GM12878 (cell line): ENCODE measurements around the gene OTOG. TPM values are rescaled to one million over a fixed set of nuclear protein-coding genes. Genes with fewer than 3 reads are reported as not detected.

Experiments used
- ATAC-seq: fragments of 200-7000 bp; cut with Tn5 transposase; 3 replicates; pipeline ENCODE4 v1.9.1; 2020; ENCODE audit warnings: mild to moderate bottlenecking, moderate library complexity
- BruUV-seq: library from RNA; stranded (reverse); fragments of 400-500 nt; replicated peaks from 2 replicates; lab custom pipeline; 2021; lab: Mats Ljungman, UMichigan
- CTCF ChIA-PET: fragments of 300-600 bp; sonication (Branson Sonifier 250); formaldehyde crosslinking; extraction: SDS; loops from one replicate; lab custom pipeline; 2021; ENCODE audit warnings: inconsistent platforms; lab: Yijun Ruan, JAX
- POLR2A ChIA-PET: fragments of 350-600 bp; formaldehyde crosslinking; extraction: SDS; loops from one replicate; lab custom pipeline; 2021; ENCODE audit warnings: inconsistent platforms; lab: Charles Lee
- RAD21 ChIA-PET: fragments of 300-600 bp; sonication (Branson Sonifier 250); formaldehyde crosslinking; loops from one replicate; lab custom pipeline; 2023; ENCODE audit warnings: antibody characterized with exemption; ENCODE audit not compliant: unreplicated experiment; lab: Charles Lee
- SMC1A ChIA-PET: fragments of 300-600 bp; sonication (Branson Sonifier 250); formaldehyde crosslinking; loops from one replicate; lab custom pipeline; 2023; ENCODE audit not compliant: unreplicated experiment, uncharacterized antibody; lab: Charles Lee
- DNase-seq: peaks from one replicate; pipeline ENCODE4 v3.0.0-alpha.2; 2011; ENCODE audit warnings: low read depth, low spot score
- FAIRE-seq: peaks from 3 replicates; lab custom pipeline; 2011; peaks lifted over from hg19 to GRCh38; lab: Jason Lieb, UNC
- H2AFZ ChIP-seq: 2 replicates; pipeline ENCODE4 v1.6.0; 2011; ENCODE audit warnings: low read depth, low read length, control low read depth; ENCODE audit not compliant: control insufficient read depth
- H3K27ac ChIP-seq: 2 replicates; pipeline ENCODE4 v1.5.1; 2011; ENCODE audit warnings: control low read depth; ENCODE audit not compliant: control insufficient read depth, insufficient read depth
- H3K27me3 ChIP-seq, 2 experiments: replicated peaks in 1 of 2; 2 replicates each; pipeline versions ENCODE4 v1.6.0 to v1.6.1; 2011; ENCODE audit warnings: low read length in 1 of 2; ENCODE audit not compliant: control insufficient read depth in 2 of 2, insufficient read depth in 2 of 2
- H3K36me3 ChIP-seq, 2 experiments: 2 replicates each; pipeline ENCODE4 v1.5.1; 2011; ENCODE audit warnings: low read length in 1 of 2; ENCODE audit not compliant: control insufficient read depth in 2 of 2, insufficient read depth in 2 of 2
- H3K4me1 ChIP-seq: 2 replicates; pipeline ENCODE4 v1.6.1; 2011; ENCODE audit warnings: mild to moderate bottlenecking, low read length, moderate library complexity, mixed read lengths; ENCODE audit not compliant: control insufficient read depth, insufficient read depth
- H3K4me2 ChIP-seq: 2 replicates; pipeline ENCODE4 v1.6.0; 2011; ENCODE audit warnings: control low read depth; ENCODE audit not compliant: control insufficient read depth, insufficient read depth
- H3K4me3 ChIP-seq: fragments of 200-600 bp; sonication (generic); 2 replicates; pipeline ENCODE4 v1.5.1; 2016
- H3K79me2 ChIP-seq: 2 replicates; pipeline ENCODE4 v1.6.0; 2011; ENCODE audit warnings: low read length; ENCODE audit not compliant: control insufficient read depth, insufficient read depth
- H3K9ac ChIP-seq: 2 replicates; pipeline ENCODE4 v1.8.0; 2011; ENCODE audit warnings: low read length, control low read depth, mixed read lengths; ENCODE audit not compliant: control insufficient read depth, insufficient read depth
- H3K9me3 ChIP-seq: replicated peaks from 3 replicates; pipeline ENCODE4 v1.5.1; 2011; ENCODE audit warnings: mild to moderate bottlenecking, low read length; ENCODE audit not compliant: control insufficient read depth, insufficient read depth
- H4K20me1 ChIP-seq: 2 replicates; pipeline ENCODE4 v1.6.0; 2011; ENCODE audit not compliant: control insufficient read depth, insufficient read depth
- ASH2L ChIP-seq: fragments of 300-600, 200-600 bp; sonication (generic); IDR thresholded peaks from 2 replicates; pipeline ENCODE4 v1.6.1; 2017; ENCODE audit warnings: low read depth, mild to moderate bottlenecking, borderline replicate concordance
- ATF7 ChIP-seq: fragments of 450-650 bp; IDR thresholded peaks from 2 replicates; pipeline ENCODE4 v1.6.1; 2016; ENCODE audit warnings: low read depth, mild to moderate bottlenecking
- BACH1 ChIP-seq: fragments of 450-650 bp; IDR thresholded peaks from 2 replicates; pipeline ENCODE4 v1.6.1; 2017; ENCODE audit warnings: mild to moderate bottlenecking, borderline replicate concordance
- GABPA ChIP-seq: IDR thresholded peaks from 2 replicates; pipeline ENCODE4 v1.6.1; 2014; ENCODE audit warnings: antibody characterized with exemption, low read depth, mild to moderate bottlenecking, inconsistent platforms
- IKZF1 ChIP-seq: fragments of 450-650 bp; conservative IDR thresholded peaks from 2 replicates; pipeline ENCODE4 v1.6.1; 2017; ENCODE audit warnings: antibody characterized with exemption, mild to moderate bottlenecking
- RUNX3 ChIP-seq: IDR thresholded peaks from 2 replicates; pipeline ENCODE4 v1.6.1; 2012; ENCODE audit warnings: low read length, inconsistent platforms
- SIN3A ChIP-seq: IDR thresholded peaks from 2 replicates; pipeline ENCODE4 v1.6.1; 2012; ENCODE audit warnings: low read depth, low read length, improper control_type of control experiment
- SMARCA5 ChIP-seq: fragments of 450-650 bp; IDR thresholded peaks from 2 replicates; pipeline ENCODE4 v1.6.1; 2017; ENCODE audit warnings: mild to moderate bottlenecking
- SUPT20H ChIP-seq: IDR thresholded peaks from 2 replicates; pipeline ENCODE4 v1.6.1; 2011; ENCODE audit warnings: low read depth, mild to moderate bottlenecking, low read length, moderate library complexity, borderline replicate concordance; ENCODE audit not compliant: control insufficient read depth
- YBX1 ChIP-seq: fragments of 450-650 bp; IDR thresholded peaks from 2 replicates; pipeline ENCODE4 v1.6.1; 2016; ENCODE audit warnings: antibody characterized with exemption
- ZNF217 ChIP-seq: fragments of 450-650 bp; IDR thresholded peaks from 2 replicates; pipeline ENCODE4 v1.6.1; 2017; ENCODE audit warnings: antibody characterized with exemption, mild to moderate bottlenecking
- ZNF274 ChIP-seq: IDR thresholded peaks from one replicate; pipeline ENCODE4 v1.8.0; 2011; ENCODE audit not compliant: insufficient read length, insufficient read depth
- ZNF622 ChIP-seq: fragments of 450-650 bp; IDR thresholded peaks from 2 replicates; pipeline ENCODE4 v1.6.1; 2017; ENCODE audit warnings: mild to moderate bottlenecking, inconsistent platforms
- WGBS: methylation state at CpG from one replicate; pipeline ENCODE4 v1.1.6; 2016; ENCODE audit warnings: low lambda C conversion rate; ENCODE audit not compliant: insufficient replicate concordance, insufficient coverage; ENCODE audit errors: missing lambda C conversion rate; 5-methylcytosine and 5-hydroxymethylcytosine counted together
- in situ Hi-C: fragments of 300-500 bp; cut with MboI; formaldehyde crosslinking; loops from 9 replicates; pipeline ENCODE4 v1.14.3; 2018; ENCODE audit warnings: mixed read lengths
- intact Hi-C: fragments of 100-400 bp; cut with micrococcal nuclease; formaldehyde crosslinking; loops from one replicate; pipeline ENCODE4 v1.14.2; 2022; ENCODE audit not compliant: unreplicated experiment
- polyA plus RNA-seq, 11 experiments: library from polyadenylated mRNA; depleted of rRNA in 4 of 11; unstranded in 6 of 11; stranded (reverse) in 5 of 11; fragments of >200 nt; fragmentation: Nextera tagmentation in 4 of 11; fragmentation: Illumina TruSeq in 1 of 11; extraction: Ambion mirVana in 4 of 11; extraction: Trizol in 1 of 11; gene quantifications; 1 replicate in 1 of 11; 2 replicates in 10 of 11; pipeline versions ENCODE4 v1.2.1 to v1.2.3, GENCODE V29; 2011 to 2016; ENCODE audit warnings: inconsistent platforms in 2 of 11, missing spikeins in 2 of 11, low read depth in 1 of 11
- total RNA-seq, 4 experiments: library from RNA; depleted of rRNA in 3 of 4; stranded (reverse); fragments of >200 nt in 3 of 4; fragmentation: Illumina TruSeq in 1 of 4; extraction: Trizol in 1 of 4; gene quantifications; 2 replicates each; pipeline versions ENCODE4 v1.2.1 to v1.2.3, GENCODE V29; 2013 to 2021
- TF ChIP-seq, protein P1 (sequence below): fragments of 450-650 bp; formaldehyde crosslinking; IDR thresholded peaks from 2 replicates; pipeline ENCODE4 v1.4.0; 2022; ENCODE audit warnings: mild to moderate bottlenecking, moderate library complexity
- TF ChIP-seq, protein P2 (sequence below): fragments of 450-650 bp; IDR thresholded peaks from 2 replicates; pipeline ENCODE4 v1.6.1; 2016; ENCODE audit warnings: mild to moderate bottlenecking

Gene OTOG
- total and polyA plus RNA-seq, 10 of the 15 experiments (the other 5 are each of a cell fraction or from before 2014, with no cell fraction given) = not detected

DNA sequence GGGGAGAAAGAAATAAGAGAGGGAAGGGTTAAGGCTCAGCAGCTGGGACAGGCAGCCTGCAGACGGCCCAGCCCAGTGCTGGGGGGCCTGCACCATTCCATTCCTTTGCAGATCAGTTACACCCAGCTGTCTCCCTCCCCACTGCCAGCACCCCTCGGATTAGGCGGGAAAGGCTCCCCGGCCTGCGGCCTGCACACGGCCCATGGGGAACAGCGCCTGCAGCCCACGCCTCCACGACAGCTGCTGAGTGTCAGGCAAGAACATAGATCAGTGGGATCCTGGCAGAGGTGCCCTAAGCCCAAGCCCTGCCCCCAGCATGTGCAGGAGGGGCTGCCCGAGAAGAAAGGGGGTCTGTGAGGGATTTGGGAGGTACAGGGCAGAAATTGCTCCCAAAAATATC lies 106.6 kb downstream of the OTOG start (continued):
- no peak for TF ChIP-seq SUPT20H

DNA sequence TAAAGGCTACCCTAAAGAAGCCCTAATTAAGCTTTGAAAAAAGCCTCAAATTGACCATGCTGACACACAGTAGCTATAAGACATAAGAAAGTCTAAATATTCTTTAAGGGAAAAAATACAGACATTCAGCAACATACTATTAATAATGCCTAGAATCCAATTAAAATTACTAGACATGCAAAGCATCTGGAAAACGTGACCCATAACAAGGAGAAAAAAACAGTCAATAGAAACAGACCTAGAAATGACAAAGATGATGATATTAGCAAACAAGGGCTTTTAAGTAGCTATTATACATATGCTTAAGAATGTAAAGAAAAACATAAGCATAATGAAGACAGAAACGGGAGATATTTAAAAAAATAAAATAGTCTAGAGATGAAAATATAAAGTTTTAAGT lies 108.6 kb downstream of the OTOG start:
- Histone ChIP-seq H2AFZ (no peak overlapping the region), H3K4me2 (no peak overlapping the region), H3K27me3 (peaks cover 2 to 9% of the 10 kb centered on the region in 2 experiments; a peak in 3 of 4 replicates), H3K9ac (no peak overlapping the region), H3K9me3 (no peaks in the 10 kb centered on the region; the same call in 2 of the 3 replicates), H3K4me1 (no peaks in the 10 kb centered on the region), H3K36me3 (no peaks in the 10 kb centered on the region), H4K20me1 (no peaks in the 10 kb centered on the region), H3K79me2 (no peaks in the 10 kb centered on the region), H3K4me3 (no peak overlapping the region), H3K27ac (no peak overlapping the region)
- no peak for ATAC-seq
- in situ Hi-C loops (no loop called here), intact Hi-C loops (no loop called here)
- ChIA-PET POLR2A (interaction anchor here (0.7 kb wide), 1 partner anchor 13 kb away, joined by 6 read pairs; no protein-coding TSS in a partner anchor), CTCF (no interaction called here), SMC1A (no interaction called here), RAD21 (no interaction called here)
- no TSS peak for BruUV-seq
- TF ChIP-seq RUNX3 (no peak), SMARCA5 (no peak), GABPA (no peak), SIN3A (no peak), IKZF1 (no peak), ZNF274 (no peak)
- FAIRE-seq = no peak
- DNase-seq = no peak
- 9% methylated on average over 2 of the region's 2 CpGs for WGBS

DNA sequence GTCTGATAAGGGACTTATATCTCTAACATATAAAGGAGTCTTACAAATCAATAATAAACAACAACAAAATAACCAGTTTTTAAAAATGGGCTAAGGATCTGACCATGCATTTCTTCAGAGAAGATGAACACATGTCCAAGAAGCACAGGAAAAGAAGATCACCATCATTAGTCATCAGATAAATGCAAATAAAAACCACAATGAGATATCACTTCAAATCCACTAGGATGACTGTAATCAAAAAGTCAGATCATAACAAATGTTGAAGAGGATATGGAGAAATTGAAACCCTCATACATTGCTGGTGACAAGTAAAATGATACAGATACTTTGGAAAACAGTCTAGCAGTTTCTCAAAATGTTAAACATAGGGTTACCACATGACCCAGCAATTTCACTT lies 111.2 kb downstream of the OTOG start:
- no peaks in the 10 kb centered on the region for H4K20me1 ChIP-seq
- no peak overlapping the region for H3K4me2 ChIP-seq
- no peak for ATAC-seq
- no peak for DNase-seq
- BruUV-seq = no TSS peak
- 0 out of 4 replicates have a peak, but pooled peaks cover 0 to 2% of the 10 kb centered on the region in 2 experiments for H3K27me3 ChIP-seq
- no peaks in the 10 kb centered on the region for H3K36me3 ChIP-seq
- no peaks in the 10 kb centered on the region; the same call in 2 of the 3 replicates for H3K9me3 ChIP-seq
- ChIA-PET RAD21 (no interaction called here), CTCF (no interaction called here), SMC1A (no interaction called here), POLR2A (no interaction called here)
- intact Hi-C loops = no loop called here
- no peak for FAIRE-seq
- no peak overlapping the region for H3K4me3 ChIP-seq
- no peak overlapping the region for H2AFZ ChIP-seq
- in situ Hi-C loops = no loop called here
- H3K9ac ChIP-seq = no peak overlapping the region
- no peak overlapping the region for H3K27ac ChIP-seq
- no peaks in the 10 kb centered on the region for H3K79me2 ChIP-seq
- H3K4me1 ChIP-seq = no peaks in the 10 kb centered on the region
- TF ChIP-seq ZNF622 (no peak), BACH1 (no peak), ZNF217 (no peak), ATF7 (no peak), YBX1 (no peak), ASH2L (no peak)
- TF ChIP-seq, protein P1, sequence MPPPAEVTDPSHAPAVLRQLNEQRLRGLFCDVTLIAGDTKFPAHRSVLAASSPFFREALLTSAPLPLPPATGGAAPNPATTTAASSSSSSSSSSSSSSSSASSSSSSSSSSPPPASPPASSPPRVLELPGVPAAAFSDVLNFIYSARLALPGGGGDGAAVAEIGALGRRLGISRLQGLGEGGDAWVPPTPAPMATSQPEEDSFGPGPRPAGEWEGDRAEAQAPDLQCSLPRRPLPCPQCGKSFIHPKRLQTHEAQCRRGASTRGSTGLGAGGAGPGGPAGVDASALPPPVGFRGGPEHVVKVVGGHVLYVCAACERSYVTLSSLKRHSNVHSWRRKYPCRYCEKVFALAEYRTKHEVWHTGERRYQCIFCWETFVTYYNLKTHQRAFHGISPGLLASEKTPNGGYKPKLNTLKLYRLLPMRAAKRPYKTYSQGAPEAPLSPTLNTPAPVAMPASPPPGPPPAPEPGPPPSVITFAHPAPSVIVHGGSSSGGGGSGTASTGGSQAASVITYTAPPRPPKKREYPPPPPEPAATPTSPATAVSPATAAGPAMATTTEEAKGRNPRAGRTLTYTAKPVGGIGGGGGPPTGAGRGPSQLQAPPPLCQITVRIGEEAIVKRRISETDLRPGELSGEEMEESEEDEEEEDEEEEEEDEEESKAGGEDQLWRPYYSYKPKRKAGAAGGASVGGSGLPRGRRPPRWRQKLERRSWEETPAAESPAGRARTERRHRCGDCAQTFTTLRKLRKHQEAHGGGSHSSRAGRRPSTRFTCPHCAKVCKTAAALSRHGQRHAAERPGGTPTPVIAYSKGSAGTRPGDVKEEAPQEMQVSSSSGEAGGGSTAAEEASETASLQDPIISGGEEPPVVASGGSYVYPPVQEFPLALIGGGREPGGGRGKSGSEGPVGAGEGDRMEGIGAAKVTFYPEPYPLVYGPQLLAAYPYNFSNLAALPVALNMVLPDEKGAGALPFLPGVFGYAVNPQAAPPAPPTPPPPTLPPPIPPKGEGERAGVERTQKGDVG (CRISPR knock-in tag) = no peak
- TF ChIP-seq, protein P2, sequence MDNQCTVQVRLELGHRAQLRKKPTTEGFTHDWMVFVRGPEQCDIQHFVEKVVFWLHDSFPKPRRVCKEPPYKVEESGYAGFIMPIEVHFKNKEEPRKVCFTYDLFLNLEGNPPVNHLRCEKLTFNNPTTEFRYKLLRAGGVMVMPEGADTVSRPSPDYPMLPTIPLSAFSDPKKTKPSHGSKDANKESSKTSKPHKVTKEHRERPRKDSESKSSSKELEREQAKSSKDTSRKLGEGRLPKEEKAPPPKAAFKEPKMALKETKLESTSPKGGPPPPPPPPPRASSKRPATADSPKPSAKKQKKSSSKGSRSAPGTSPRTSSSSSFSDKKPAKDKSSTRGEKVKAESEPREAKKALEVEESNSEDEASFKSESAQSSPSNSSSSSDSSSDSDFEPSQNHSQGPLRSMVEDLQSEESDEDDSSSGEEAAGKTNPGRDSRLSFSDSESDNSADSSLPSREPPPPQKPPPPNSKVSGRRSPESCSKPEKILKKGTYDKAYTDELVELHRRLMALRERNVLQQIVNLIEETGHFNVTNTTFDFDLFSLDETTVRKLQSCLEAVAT = no peak
